Neuron (in vitro differentiated cells): ENCODE measurements around the gene GTF3C5.
"Not testable (repeated sequence)": the region's sequence is repeated elsewhere in the genome, so short reads cannot be mapped to it uniquely, and the experiment has no call there.

Experiments used
- H2AFZ ChIP-seq: one replicate; pipeline ENCODE4 v1.6.1; 2013; ENCODE audit warnings: low read depth, mild to moderate bottlenecking, inconsistent platforms, low read length, moderate library complexity
- H3K27me3 ChIP-seq: one replicate; pipeline ENCODE4 v1.6.1; 2013; ENCODE audit warnings: low read length; ENCODE audit not compliant: insufficient read depth
- H3K36me3 ChIP-seq: one replicate; pipeline ENCODE4 v1.6.1; 2013; ENCODE audit warnings: low read length; ENCODE audit not compliant: insufficient read depth
- H3K4me1 ChIP-seq: one replicate; pipeline ENCODE4 v1.6.1; 2013; ENCODE audit warnings: low read length; ENCODE audit not compliant: insufficient read depth
- H3K4me3 ChIP-seq: 2 replicates; pipeline ENCODE4 v1.5.1; 2013; ENCODE audit warnings: mild to moderate bottlenecking, low read length, moderate library complexity
- H3K9me3 ChIP-seq: one replicate; pipeline ENCODE4 v1.6.1; 2013; ENCODE audit warnings: low read length

The GTF3C5 gene

DNA sequence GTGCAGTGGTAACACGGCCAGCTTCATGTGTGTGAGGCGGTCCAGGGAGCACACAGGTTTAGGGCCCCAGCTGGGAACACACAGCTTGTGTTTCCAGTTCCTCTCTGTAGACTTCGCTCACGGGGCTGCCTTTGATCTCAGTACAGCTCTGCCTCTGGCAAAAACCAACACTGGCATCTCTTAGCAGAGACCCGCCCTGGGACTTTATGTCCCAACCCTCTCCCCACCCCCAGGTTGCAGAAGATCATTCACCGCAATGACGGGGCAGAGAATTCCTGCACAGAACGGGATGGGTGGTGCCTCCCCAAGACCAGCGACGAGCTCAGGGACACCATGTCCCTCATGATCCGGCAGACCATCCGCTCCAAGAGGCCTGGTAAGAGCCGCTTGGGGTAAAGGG, 25.7 kb downstream of the GTF3C5 start:
- no peak overlapping the region for H2AFZ ChIP-seq
- H3K36me3 ChIP-seq, result peaks cover 61% of the 10 kb centered on the region
- peaks cover 5% of the 10 kb centered on the region for H3K4me1 ChIP-seq
- no peaks in the 10 kb centered on the region for H3K27me3 ChIP-seq
- H3K4me3 ChIP-seq, result no peak overlapping the region
- H3K9me3 ChIP-seq, result no peaks in the 10 kb centered on the region

DNA sequence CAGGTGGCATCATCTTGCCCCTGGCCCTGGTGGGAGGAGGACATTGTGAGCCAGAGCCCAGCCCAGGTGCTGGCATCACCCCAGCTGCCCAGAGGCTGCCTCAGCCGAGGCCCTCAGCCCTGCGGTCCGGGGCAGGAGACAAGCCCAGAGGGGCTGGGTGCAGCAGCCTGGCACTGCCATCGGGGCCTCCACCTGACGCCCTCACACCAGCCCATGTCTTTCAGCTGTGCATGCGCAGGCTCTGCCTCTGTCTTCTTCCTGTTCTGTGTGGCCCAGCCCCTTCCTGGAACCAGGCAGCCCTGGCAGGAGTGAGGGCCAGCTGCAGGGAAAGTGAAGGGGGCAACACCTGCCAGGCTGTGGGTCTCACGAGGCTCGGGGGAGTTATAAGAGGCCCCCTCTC, 26.2 kb downstream of the GTF3C5 start:
- H2AFZ ChIP-seq, result no peak overlapping the region
- H3K4me1 ChIP-seq, result peaks cover 5% of the 10 kb centered on the region
- H3K36me3 ChIP-seq, result peaks cover 56% of the 10 kb centered on the region
- no peaks in the 10 kb centered on the region for H3K27me3 ChIP-seq
- no peak overlapping the region for H3K4me3 ChIP-seq
- no peaks in the 10 kb centered on the region for H3K9me3 ChIP-seq

DNA sequence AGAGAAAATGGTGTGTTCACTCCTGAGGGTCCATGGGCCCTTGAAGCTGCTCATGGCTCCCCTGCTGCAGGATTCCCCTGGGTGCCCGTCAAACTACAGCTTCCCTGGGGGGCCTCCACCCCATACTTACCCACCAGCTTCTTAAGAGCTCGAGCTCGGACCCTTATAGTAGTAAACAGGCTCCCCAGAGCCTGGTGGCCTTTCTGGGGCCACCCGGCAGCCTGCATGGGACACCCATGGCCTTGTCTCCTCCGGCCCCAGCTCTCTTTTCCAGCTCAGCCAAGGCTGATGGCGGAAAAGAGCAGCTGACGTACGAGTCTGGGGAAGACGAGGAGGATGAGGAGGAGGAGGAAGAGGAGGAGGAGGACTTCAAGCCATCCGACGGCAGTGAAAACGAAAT, 26.8 kb downstream of the GTF3C5 start:
- H3K9me3 ChIP-seq, result no peaks in the 10 kb centered on the region
- H3K36me3 ChIP-seq, result peaks cover 50% of the 10 kb centered on the region

DNA sequence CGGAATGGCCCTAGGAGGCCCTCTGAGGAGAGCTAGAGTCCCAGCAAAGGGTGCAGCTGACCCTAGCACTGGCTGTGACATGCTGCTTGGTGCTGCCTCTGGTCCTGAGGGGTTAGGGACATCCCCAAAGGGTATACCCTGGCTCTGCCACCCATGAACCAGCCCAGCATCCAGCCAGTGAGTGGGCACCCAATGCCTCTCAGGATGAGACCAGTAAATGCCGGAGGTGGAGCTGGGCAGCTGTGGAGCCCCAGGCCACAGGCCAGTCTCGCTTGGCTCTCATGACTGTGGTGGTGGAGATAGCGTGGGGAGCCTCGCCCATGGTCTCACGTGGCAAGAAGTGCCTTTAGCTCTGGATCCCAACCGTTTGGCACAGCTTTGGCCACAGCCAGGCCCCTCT, 27.3 kb downstream of the GTF3C5 start:
- H3K4me1 ChIP-seq, result peaks cover 5% of the 10 kb centered on the region

More for the DNA sequence above, 26.8 kb downstream of the GTF3C5 start:
- H2AFZ ChIP-seq, result no peak overlapping the region
- peaks cover 5% of the 10 kb centered on the region for H3K4me1 ChIP-seq
- H3K27me3 ChIP-seq, result no peaks in the 10 kb centered on the region
- no peak overlapping the region for H3K4me3 ChIP-seq

DNA sequence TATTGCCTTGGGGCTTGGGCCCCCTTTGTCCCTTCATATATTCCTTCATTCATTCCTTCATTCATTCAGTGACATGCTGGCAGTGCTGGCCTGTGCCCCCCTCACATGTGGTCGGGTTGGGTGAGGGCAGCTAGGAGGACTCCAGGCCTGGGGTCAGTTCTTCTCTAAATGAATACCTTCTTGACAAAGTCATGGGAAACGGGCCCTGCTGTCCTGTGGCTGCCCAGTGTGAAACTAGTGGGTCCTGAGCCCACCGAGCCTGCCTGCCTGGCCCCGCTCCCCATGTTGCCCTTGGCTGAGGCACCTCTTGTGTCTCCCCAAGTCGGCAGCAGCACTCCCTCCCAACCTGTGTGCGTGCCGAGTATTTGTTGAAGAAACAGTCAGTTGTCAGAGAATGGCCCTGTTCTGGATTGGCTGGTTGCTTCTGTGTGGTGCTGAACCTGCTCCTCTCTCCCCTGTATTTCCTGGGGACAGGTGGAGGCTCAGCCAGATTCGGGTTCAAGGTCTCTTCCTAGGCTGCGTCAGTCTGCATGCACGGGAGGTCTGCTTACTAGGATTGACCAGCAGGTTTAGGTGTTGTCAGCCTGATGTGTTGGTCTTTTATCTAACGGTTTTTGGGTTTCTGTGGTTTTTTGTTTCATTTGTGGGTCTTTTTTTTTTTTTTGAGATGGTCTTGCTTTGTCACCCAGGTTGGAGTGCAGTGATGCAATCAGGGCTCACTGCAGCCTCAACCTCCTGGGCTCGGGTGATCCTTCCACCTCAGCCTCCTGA, 27.9 kb downstream of the GTF3C5 start:
- Histone ChIP-seq H3K36me3 (peaks cover 47% of the 10 kb centered on the region), H3K27me3 (no peaks in the 10 kb centered on the region)

More for the DNA sequence above, 27.3 kb downstream of the GTF3C5 start:
- no peaks in the 10 kb centered on the region for H3K9me3 ChIP-seq
- no peak overlapping the region for H2AFZ ChIP-seq
- H3K4me3 ChIP-seq, result no peak overlapping the region
- H3K27me3 ChIP-seq, result no peaks in the 10 kb centered on the region
- peaks cover 48% of the 10 kb centered on the region for H3K36me3 ChIP-seq

DNA sequence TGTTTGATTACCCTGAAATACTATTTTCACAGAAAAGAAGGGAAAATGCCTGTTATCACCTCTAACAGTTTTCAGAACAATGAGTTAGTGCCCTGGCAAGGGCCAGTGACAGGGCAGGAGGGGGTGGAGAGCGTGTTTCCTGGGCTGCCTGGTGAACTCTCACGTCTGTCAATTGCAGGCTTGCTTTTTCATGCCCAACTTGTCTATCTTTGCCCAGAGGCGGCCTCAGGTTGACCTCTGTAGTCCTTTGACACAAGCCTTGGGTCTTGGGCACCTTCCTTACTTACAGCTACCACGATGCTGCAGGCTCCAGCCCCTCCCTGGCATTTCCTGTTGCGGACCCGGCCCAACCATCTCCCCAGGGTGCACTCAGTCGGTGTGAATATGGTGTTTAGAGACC, 28.8 kb downstream of the GTF3C5 start:
- H3K9me3 ChIP-seq, result no peaks in the 10 kb centered on the region
- peaks cover 39% of the 10 kb centered on the region for H3K36me3 ChIP-seq

More for the DNA sequence above, 27.9 kb downstream of the GTF3C5 start:
- peaks cover 5% of the 10 kb centered on the region for H3K4me1 ChIP-seq
- H2AFZ ChIP-seq, result no peak overlapping the region
- no peaks in the 10 kb centered on the region for H3K9me3 ChIP-seq
- H3K4me3 ChIP-seq, result no peak overlapping the region

DNA sequence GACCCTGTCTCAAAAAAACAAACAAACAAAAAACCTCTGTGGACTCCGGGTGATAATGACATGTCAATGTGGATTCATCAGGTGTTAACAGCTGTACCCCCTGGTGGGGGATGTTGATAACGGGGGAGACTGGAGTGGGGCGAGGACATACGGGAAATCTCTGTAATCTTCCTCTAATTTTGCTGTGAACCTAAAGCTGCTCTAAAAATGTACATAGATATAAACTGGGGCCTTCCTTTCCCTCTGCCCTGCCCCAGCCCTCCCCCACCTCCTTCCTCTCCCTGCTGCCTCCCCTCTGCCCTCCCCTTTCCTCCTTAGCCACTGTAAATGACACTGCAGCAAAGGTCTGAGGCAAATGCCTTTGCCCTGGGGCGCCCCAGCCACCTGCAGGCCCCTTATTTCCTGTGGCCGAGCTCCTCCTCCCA, 29.6 kb downstream of the GTF3C5 start:
- H3K9me3 ChIP-seq, result no peaks in the 10 kb centered on the region
- H3K4me3 ChIP-seq, result no peak overlapping the region
- no peaks in the 10 kb centered on the region for H3K27me3 ChIP-seq
- H3K36me3 ChIP-seq, result peaks cover 33% of the 10 kb centered on the region
- peaks cover 5% of the 10 kb centered on the region for H3K4me1 ChIP-seq
- no peak overlapping the region for H2AFZ ChIP-seq

More for the DNA sequence above, 28.8 kb downstream of the GTF3C5 start:
- no peak overlapping the region for H2AFZ ChIP-seq
- H3K4me1 ChIP-seq, result peaks cover 5% of the 10 kb centered on the region
- no peak overlapping the region for H3K4me3 ChIP-seq
- H3K27me3 ChIP-seq, result no peaks in the 10 kb centered on the region

DNA sequence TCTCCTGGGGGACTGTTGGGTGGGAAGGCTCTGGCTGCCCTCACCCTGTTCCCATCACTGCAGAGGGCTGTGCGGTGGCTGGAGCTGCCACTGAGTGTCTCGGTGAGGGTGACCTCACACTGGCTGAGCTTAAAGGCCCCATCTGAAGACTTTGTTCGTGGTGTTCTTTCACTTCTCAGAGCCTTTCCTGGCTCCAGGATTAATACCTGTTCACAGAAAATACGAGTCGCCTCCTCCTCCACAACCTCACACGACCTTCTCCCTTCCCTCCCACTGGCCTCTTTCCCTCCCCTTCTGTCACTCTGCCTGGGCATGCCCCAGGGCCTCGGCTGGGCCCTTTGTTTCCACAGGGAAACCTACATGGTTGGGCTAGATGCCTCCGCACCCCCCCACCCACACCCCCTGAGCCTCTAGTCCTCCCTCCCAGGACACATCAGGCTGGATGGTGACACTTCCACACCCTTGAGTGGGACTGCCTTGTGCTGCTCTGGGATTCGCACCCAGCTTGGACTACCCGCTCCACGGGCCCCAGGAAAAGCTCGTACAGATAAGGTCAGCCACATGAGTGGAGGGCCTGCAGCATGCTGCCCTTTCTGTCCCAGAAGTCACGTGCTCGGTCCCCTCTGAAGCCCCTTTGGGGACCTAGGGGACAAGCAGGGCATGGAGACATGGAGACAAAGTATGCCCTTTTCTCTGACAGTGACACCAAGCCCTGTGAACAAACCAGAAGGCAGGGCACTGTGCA, 30.4 kb downstream of the GTF3C5 start:
- not testable (repeated sequence) for H2AFZ ChIP-seq

DNA sequence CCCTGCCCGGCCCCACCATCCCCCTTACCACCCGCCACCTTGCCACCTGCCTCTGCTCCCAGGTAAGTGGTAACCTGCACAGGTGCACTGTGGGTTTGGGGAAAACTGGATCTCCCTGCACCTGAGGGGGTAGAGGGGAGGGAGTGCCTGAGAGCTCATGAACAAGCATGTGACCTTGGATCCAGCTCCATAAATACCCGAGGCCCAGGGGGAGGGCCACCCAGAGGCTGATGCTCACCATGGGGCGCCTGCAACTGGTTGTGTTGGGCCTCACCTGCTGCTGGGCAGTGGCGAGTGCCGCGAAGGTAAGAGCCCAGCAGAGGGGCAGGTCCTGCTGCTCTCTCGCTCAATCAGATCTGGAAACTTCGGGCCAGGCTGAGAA, 31.0 kb downstream of the GTF3C5 start, which contains the start of gene CEL:
Gene CEL (plus strand): TSS at position 218 of the 382 bp plus-strand sequence. CDS start 22 bp downstream, at position 240.
- not testable (repeated sequence) for H3K9me3 ChIP-seq, H2AFZ ChIP-seq, H3K4me1 ChIP-seq, H3K27me3 ChIP-seq, H3K4me3 ChIP-seq
- peaks cover 20% of the 10 kb centered on the region for H3K36me3 ChIP-seq

More for the DNA sequence above, 30.4 kb downstream of the GTF3C5 start:
- H3K4me3 ChIP-seq, H3K4me1 ChIP-seq, H3K27me3 ChIP-seq, H3K9me3 ChIP-seq: not testable (repeated sequence)
- peaks cover 25% of the 10 kb centered on the region for H3K36me3 ChIP-seq

DNA sequence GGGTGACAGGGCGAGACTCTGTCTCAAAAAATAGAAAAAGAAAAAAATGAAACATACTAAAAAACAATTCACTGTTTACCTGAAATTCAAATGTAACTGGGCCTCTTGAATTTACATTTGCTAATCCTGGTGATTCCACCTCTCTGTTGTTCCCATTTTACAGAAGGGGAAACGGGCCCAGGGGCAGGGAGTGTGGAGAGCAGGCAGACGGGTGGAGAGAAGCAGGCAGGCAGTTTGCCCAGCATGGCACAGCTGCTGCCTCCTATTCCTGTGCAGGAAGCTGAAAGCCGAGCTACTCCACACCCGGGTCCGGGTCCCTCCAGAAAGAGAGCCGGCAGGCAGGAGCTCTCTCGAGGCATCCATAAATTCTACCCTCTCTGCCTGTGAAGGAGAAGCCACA, 31.8 kb downstream of the GTF3C5 start:
- not testable (repeated sequence) for H3K4me3 ChIP-seq, H3K9me3 ChIP-seq, H3K27me3 ChIP-seq, H2AFZ ChIP-seq, H3K4me1 ChIP-seq
- peaks cover 13% of the 10 kb centered on the region for H3K36me3 ChIP-seq

DNA sequence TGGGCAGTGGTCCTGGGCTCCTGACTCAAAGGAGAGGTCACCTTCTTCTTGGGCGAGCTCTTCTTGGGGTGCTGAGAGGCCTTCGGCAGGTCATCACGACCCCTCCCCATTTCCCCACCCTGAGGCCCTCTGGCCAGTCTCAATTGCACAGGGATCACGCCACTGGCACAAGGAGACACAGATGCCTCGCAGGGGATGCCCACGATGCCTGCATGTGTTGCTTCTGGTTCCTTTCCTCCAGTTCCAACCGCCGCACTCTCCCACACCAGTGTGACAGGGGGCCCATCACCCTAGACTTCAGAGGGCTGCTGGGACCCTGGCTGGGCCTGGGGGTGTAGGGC, 32.3 kb downstream of the GTF3C5 start:
- Histone ChIP-seq H3K27me3 (no peaks in the 10 kb centered on the region), H3K4me3 (no peak overlapping the region), H3K4me1 (peaks cover 5% of the 10 kb centered on the region), H3K36me3 (peaks cover 7% of the 10 kb centered on the region), H2AFZ (no peak overlapping the region), H3K9me3 (no peaks in the 10 kb centered on the region)

DNA sequence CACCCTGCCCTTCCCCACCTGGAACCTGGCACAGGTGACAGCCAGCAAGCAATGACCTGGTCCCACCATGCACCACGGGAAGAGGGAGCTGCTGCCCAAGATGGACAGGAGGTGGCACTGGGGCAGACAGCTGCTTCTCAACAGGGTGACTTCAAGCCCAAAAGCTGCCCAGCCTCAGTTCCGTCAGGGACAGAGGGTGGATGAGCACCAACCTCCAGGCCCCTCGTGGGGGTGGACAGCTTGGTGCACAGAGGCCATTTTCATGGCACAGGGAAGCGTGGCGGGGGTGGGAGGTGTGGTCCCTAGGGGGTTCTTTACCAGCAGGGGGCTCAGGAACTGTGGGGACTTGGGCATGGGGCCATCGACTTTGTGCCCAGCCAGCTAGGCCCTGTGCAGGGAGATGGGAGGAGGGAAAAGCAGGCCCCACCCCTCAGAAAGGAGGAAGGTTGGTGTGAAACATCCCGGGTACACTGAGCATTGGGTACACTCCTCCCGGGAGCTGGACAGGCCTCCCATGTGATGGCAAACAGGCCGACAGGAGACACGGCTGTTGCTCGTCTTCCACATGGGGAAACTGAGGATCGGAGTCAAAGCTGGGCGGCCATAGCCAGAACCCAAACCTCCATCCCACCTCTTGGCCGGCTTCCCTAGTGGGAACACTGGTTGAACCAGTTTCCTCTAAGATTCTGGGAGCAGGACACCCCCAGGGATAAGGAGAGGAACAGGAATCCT, 32.9 kb downstream of the GTF3C5 start:
- H3K36me3 ChIP-seq, result peaks cover 6% of the 10 kb centered on the region
- no peak overlapping the region for H2AFZ ChIP-seq
- H3K4me1 ChIP-seq, result peaks cover 5% of the 10 kb centered on the region
- H3K4me3 ChIP-seq, result no peak overlapping the region
- H3K9me3 ChIP-seq, result no peaks in the 10 kb centered on the region
- no peaks in the 10 kb centered on the region for H3K27me3 ChIP-seq
